HG02571 (cell line): ENCODE data around the gene KLHL28.

Source experiments
- ATAC-seq: cut with Tn5 transposase; IDR thresholded peaks from one replicate; pipeline ENCODE4 v1.9.1; 2021; ENCODE audit warnings: mild to moderate bottlenecking, moderate library complexity; ENCODE audit not compliant: unreplicated experiment

The KLHL28 gene

DNA sequence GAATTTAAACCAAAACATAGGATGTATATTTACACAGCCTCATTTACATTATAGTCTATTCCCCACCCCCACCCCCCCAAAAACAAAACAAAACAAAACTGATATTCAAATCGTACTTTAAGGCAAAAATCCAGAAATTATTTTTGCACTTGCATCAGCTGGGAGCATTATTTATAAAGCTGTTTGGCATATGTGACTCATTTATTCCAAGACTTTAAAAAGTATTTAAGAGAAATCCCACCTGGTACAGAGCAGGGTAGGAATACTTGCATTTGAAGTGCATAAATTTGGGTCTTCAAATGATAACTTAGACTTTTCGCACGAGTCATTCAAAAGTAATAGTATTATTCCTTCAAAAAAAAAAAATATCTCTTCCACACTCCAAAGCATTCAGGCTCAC is 1.1 kb downstream of the KLHL28 start:
- no peak for ATAC-seq

DNA sequence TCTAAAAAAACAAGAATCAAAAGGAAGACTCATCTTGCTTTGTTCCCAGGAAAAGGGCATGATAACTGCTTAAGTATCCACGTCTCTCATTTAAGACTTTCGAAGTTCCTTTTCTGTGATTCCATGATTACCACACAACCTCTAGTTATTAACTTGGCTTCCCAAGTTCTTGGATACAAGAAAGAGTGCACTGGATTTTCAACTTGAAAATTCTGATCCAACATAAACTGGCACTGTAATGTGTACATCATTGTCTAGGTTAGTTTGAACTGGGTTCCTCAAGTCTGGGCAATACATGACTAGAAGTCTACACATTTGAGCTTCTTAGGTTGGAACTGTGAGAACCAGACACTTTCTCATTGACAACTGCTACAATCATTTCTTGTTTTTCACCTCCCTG is 1.6 kb downstream of the KLHL28 start:
- ATAC-seq = no peak

DNA sequence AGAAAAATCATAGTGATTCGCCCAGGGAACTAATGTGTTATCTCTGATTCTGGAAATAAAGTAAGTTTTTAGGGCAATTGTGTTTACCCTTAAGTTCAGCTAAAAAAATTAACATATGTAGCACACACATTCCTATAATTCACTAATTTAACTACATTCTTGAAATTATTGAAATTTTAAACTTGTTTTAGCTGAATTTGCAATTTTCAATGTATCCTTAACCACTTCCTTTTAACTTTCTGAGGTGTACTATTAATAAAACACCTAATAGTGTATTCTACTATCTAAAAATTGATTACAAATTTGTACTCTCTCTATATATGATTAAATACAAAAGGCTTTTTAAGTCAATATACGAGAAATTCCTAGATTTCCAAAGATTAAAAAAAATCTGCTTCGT is 2.2 kb downstream of the KLHL28 start:
- no peak for ATAC-seq

DNA sequence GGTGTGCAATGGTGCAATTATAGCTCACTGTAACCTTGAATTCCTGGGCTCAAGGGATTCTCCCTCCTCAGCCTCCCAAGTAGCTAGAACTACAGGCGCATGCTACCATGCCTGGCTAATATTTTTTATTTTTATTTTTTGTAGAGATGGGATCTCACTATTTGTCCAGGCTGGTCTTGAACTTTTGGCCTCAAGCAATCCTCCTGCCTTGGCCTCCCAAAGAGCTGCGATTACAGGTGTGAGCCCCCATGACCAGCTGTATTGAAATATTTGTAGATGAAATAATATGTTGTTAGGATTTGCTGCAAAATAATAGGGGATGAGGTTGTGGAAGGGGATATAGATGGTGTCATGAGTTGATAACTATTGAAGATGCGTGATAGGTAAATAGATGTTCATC is 4.9 kb downstream of the KLHL28 start:
- ATAC-seq = no peak

DNA sequence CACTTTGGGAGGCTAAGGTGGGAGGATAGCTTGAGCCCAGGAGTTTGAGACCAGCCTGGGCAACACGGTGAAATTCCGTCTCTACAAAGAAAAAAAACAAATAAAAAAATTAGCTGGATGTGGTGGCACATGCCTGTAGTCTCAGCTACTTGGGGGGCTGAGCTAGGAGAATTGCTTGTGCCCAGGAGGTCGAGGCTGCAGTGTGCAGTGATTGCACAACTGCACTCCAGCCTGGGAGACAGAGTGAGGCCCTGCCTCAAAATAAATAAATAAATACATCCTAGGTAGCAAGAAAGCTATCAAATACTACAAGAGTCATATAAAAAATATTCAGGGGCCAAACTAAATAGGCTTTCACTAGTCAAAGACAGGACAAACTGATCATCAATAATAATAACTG is 6.2 kb downstream of the KLHL28 start:
- no peak for ATAC-seq

DNA sequence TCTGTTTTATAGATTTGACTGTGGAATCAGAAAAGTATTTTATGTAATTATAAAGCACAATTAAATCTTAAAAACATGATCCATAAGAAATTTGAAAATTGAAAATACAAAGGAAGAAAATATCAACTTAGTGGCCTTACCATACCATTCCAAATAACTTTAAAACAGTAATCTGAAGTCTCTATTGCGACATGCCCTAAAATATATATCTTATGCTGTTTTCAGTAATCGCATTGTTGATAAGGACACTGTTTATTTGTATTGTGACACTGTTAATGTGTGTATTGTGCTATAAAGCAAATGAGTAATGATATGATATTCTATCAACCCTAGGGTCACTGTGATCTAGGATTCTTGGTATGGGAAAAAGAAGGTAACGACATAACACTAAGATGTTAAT is 7.0 kb downstream of the KLHL28 start:
- no peak for ATAC-seq

DNA sequence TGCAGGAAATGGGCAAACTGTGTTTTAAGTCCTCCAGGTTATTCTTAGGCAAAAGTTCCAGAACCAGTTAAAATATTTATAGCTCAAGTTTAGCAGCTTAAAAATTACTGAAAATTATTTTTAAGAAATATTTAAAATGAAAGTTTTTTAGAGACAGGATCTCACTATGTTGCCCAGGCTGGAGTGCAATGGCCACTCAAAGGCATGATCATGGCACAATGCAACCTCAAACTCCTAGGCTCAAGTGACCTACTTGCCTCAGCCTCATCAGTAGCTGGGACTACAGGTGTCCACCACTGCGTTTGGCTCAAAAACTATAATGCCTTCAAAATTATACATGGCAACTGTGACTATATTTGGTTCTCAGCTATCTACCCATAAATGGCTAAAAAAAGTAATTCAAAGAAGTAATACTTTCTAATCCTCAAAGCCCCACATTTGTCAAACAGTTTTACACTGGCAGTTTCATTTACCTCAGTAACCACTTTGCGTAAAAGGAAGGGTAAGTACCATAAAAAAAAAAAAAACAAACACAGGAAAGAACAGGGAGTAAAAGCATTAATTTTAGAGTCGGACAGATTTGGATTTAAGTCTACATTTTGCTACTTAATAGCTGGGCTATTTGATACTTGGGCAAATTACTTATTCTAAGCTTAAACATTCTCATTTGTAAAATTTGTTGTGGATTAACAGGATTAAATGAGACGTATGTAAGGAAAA is 9.2 kb downstream of the KLHL28 start:
- ATAC-seq = no peak

DNA sequence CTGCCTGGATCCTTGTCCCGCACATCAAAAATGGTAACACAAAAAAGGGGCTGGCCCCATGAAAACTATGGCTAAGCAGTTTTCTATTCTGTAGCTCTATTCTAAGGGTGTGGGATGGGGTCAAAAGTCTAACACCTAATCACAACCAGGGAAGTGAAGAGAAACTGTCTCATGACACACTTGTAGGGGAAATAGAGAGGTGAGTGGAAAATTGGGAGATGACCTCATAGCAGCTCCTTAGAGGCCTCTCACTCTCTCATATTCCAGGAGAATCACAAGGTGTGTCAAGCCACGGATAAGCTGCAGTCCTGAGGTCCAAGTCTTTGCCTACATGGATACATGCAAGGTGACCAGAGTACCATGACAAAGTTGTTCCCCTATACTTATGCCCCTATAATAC is 10.7 kb downstream of the KLHL28 start:
- ATAC-seq = no peak

DNA sequence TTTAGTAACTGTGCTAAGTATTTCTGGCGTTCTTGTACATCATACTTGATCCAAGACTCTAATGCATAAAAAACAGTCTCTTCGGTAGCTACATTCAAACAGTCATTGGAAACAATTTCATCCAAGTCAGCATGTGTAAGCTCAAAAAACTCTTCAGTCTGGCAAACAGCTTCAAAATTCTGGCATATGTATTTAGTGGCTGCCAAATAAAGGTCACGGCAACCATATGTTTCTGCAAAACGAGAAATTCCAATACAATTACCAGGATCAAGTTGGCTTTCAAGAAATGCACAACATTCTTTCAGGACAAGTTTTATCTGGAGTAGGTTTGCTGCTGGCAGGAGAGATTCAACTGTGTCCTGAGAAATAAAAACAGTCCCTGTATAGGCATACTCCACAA is 16.5 kb downstream of the KLHL28 start:
- ATAC-seq = no peak

DNA sequence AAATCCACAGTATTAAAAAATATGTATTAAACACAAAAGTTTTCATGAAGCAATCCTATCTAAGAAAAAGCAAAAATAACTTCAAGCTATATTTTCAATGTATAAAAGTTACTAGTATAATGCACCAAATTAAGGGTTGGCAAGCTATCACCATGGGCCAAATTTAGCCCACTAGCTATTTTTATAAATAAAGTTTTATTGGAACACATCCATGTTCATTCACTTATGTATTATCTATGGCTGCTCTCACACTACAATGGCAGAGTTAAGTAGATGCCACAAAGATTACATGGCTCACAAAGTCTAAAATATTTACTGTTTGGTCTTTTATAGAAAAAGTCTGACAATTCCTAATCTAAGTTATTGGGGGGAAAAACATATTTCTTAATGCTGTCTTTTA is 17.6 kb downstream of the KLHL28 start:
- ATAC-seq = no peak

DNA sequence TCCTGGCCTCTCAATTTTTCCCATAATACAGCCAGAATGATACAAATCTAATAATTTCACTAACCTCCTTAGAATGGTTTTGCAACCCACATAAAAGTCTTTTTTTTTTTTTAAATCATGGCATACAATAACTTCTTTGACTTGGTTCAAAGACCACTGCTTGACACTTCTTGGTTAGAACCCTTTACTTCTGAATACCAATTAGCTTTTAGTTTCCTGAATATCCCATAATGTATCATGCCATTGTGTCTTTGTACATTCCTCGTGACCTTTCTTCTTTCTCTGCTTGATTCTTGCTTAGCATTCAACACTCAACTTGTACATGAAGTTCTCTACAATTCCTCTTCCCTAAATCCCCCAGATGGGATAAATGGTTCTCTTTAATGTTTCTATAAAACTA is 19.3 kb downstream of the KLHL28 start:
- ATAC-seq = no peak

DNA sequence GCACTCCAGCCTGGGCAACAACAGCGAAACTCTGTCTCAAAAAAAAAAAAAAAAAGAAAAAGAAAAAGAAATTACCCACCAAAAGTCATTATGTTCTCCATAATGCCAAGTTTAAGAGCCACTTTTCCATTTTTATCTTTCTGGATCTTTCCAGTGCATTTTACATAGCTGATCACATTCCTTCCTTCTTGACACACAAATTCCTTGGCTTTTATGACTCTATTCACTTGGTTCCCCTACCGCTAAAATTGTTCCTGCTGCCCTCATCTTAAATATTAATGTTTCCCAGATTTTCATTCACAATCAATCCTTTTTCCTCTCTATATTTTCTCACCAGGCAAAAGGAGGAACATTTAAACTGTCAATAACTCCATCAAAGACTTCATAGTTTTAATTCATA is 20.2 kb downstream of the KLHL28 start:
- no peak for ATAC-seq

DNA sequence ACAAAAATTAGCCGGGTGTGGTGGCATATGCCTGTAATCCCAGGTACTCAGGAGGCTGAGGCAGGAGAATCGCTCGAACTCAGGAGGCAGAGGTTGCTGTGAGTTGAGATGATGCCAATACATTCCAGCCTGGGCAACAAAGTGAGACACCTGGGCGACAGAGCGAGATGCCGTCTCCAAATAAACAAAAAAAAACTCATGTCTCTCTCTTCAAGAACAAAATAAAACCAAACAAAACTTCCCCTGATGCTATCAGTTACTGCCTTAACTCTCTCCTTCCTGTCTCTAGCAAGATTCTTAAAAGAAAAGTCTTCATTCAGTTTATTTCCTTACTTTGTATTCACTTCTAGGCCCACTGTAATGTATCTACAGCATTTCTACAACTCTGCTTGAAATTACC is 20.8 kb downstream of the KLHL28 start:
- ATAC-seq = no peak

DNA sequence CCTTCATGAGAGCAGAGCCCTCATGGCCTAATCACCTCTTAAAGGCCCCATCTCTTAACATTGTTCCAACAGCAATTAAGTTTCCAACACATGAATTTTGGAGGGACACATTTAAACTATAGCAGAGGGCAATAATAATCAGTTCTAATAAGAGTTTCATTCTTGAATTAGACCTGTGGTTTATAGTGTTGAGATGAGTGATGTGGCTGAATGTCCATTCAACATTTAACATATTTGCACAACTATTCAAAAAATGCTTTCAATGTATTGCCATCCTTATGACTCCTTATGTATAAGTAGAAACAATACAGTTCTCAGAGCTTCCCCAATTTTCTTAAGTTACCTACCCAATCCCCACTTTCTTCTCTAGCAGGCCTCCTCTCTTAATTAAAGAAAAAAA is 21.5 kb downstream of the KLHL28 start:
- no peak for ATAC-seq

DNA sequence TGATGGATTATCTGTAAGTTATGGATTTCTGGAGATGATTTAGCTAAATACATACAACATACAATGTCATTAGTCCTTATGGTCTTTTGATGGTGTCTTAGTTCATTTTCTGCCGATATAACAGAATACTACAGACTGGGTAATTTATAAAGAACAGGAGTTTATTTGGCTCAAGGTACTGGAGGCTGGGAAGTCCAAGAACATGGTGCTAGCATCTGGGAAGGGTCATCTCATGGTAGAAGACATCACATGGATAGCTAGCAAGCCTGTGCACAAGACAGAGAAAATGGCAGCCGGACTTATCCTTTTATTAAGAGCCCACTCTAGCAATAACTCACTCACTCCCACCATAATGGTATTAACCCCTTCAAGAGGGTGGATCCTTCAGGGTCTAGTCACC is 24.2 kb downstream of the KLHL28 start:
- no peak for ATAC-seq

DNA sequence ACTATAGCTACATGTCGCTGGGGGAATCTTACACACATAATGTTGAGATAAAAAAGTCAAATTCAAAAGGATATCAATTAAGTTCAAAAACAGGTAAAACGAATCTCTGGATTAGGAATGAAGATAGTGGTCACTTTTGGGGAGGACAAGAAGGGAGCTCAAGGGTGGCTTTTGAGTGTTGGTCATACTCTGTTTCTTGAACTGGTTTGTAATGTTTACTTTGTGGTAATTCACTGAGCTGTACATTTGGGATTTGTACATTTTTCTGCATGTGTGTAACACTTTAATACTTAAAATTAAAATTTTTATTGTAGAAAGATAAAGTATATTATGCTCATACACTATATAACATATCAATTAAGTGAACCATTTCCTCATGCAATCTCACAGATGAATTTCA is 26.6 kb downstream of the KLHL28 start:
- ATAC-seq = no peak

DNA sequence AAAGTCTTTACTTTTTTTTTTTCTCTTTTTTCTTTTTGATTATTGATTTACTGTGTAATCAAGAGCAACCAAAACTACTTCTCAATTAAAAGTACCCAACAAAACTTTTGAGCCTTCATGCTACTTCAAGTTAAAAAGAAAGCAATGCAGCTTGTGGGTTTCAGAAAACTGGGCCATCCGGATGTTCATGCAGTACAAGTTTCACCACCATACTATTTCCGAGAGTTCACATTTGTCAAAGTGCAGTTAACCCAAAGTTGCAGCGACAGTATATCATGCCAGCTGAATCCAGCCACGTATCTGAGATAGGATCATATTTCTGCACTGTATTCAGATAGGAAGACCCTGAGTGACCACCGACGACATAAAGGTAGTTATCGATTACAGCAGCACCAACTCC is 33.0 kb downstream of the KLHL28 start:
- ATAC-seq = no peak

DNA sequence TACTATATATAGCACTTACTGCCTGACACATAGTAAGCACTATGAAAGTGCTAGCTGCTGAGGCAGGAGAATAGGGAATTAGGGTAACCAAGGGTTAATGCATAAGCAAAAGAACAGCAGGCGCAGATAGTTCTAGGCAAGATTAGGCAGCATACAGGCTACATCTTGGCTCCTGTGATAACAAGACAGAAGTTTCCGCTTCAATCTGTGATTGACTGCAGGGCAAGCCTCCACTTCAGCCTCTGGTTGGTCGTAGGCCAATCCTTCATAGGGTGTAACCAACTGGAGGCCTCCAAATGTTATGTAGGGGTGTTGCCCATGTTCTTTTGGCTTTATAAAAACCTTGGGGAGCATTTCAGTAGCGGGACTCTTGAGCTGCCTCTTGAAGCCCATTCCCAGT is 46.9 kb downstream of the KLHL28 start:
- no peak for ATAC-seq

DNA sequence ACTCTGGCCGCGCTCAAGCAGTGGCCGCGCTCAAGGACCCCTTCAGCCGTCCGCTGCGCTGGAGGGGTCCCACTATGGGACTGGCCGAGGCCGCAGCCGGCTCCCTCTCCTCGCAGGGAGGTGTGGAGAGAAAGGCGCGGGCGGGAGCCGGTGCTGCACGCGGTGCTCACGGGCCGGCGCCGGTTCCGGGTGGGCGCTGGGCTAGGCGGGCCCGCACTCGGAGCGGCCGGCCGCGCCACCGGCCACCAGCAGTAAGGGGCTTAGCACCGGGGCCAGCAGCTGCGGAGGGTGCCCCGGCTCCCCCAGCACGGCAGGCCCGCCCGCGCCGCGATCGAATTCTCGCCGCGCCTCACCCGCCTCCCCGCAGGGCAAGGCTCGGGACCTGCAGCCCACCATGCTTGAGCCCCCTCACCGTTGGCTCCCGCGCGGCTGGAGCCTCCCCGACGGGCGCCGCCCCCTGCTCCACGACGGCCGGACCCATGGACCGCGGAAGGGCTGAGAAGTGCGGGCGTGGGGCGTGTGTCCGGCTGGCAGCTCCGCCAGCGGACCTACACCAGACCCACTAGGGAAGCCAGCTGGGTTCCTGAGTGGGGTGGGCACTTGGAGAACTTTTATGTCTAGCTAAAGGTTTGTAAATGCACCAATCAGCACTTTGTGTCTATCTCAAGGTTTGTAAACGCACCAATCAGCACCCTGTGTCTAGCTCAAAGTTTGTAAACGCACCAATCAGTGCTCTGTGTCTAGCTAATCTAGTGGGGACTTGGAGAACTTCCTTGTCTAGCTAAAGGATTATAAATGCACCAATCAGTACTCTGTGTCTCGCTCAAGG is 49.5 kb downstream of the KLHL28 start:
- ATAC-seq = no peak

DNA sequence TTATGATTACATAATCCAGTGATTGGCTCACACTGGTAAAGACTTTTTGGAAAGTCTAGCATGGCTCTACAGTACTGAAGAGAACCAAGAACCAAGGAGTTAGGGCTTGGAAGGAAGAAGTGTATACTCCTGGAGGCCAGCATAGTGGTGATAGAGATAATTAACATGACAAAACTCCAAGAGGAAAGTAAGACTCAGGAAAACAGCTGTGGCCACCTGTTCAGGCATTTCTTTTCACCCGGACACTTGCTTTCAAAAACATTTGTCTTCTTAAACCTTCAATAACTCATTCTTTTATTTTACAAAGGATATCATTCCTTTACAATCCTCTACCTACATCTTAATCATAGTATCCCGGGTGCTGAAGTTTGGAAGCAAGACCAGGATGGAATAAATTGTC is 50.9 kb downstream of the KLHL28 start:
- no peak for ATAC-seq

DNA sequence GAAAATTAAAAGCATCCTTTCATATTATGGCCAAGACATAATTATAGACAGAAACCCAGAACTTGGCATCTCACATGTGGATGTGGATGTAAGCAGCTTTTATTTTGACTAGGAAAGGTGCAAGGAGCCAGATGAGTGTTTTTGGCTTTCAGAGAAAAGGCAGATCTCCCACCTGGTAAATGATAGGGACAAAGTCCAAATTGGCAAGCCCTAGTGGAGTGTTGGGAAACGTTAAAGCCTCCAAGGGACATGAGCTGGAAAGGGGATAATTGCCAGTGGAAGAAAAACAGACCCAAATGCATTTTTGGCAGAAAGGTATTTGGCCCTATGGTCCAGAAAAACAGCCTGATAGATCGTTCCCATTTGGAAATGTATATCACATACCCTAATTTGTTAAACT is 60.1 kb downstream of the KLHL28 start:
- no peak for ATAC-seq

DNA sequence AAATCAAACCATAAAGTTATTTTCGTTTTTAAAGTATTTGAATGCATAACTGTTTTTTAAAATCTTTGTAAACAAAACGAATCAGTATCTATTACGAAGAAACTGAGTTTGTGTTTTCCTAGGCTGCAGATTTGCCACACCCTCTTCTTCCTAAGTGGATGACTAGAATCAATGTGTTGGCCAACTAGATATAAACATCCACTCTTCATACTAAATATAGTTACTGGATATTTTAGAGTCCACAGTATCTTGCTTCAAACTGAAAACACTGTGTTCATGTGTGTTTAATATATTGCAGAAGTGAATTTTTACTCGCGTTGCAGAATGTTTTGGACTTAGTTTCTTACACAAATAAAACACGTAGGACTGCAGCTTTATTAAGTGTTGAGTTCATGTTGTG is 63.2 kb downstream of the KLHL28 start:
- no peak for ATAC-seq

DNA sequence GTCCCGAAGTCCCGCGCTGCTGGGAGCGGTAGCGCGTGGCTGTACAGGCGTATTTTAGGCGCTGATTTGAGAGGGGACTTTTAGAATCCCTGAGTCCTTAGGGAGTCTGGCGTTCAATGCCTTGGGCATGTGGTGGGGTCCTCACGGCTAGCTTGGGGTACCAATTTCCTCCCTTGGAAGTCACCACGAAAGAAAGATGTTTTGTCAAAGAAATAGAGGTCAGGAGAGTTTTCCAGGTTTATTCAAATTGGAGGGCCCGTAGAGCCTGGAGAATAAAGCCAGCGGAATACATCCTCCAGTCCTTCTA is 63.9 kb downstream of the KLHL28 start:
- ATAC-seq = no peak
